ENCODE measurements around the gene TSPAN8. TPM values are rescaled to one million over a fixed set of nuclear protein-coding genes. Genes with fewer than 3 reads are reported as not detected.

The TSPAN8 gene
- total RNA-seq, 4 donors from 2014 or later, result 0.29 to 16.3 (median 1.6) TPM

- no peak for DNase-seq
- Histone ChIP-seq H3K9me3 (no peaks in the 10 kb centered on the region), H3K27ac (no peak overlapping the region), H3K4me3 (no peak overlapping the region), H3K36me3 (no peaks in the 10 kb centered on the region), H3K4me1 (no peaks in the 10 kb centered on the region), H3K27me3 (no peaks in the 10 kb centered on the region)
- no peak for TF ChIP-seq POLR2A (IDR thresholded peaks at IDR 0.05)
- intact Hi-C loops (cut with DNase I; ENCODE audit: low total_unique reads), result no loop called here
Measured at GRCh38 chr12:71092290-71092689, 65.5 kb downstream of the TSPAN8 start.

GRCh38 chr12:71090971-71091370 is 66.8 kb downstream of the TSPAN8 start:
- intact Hi-C loops (cut with DNase I; ENCODE audit: low total_unique reads), result no loop called here
- Histone ChIP-seq H3K27me3 (no peaks in the 10 kb centered on the region), H3K9me3 (no peaks in the 10 kb centered on the region), H3K27ac (no peak overlapping the region), H3K4me1 (no peaks in the 10 kb centered on the region), H3K4me3 (no peak overlapping the region), H3K36me3 (no peaks in the 10 kb centered on the region)
- DNase-seq, result no peak
- no peak for TF ChIP-seq CTCF (IDR thresholded peaks at IDR 0.05)

- Histone ChIP-seq H3K27me3 (no peaks in the 10 kb centered on the region), H3K9me3 (no peaks in the 10 kb centered on the region), H3K4me3 (no peak overlapping the region), H3K36me3 (no peaks in the 10 kb centered on the region), H3K27ac (no peak overlapping the region), H3K4me1 (no peaks in the 10 kb centered on the region)
- no peak for TF ChIP-seq CTCF (IDR thresholded peaks at IDR 0.05)
- no peak for TF ChIP-seq POLR2A (IDR thresholded peaks at IDR 0.05)
- intact Hi-C loops (cut with DNase I; ENCODE audit: low total_unique reads), result no loop called here
- DNase-seq, result no peak
Measured at GRCh38 chr12:71085575-71085974, 72.2 kb downstream of the TSPAN8 start.

- Histone ChIP-seq H3K4me3 (no peak overlapping the region), H3K36me3 (no peaks in the 10 kb centered on the region), H3K9me3 (no peaks in the 10 kb centered on the region), H3K27ac (no peak overlapping the region), H3K4me1 (no peaks in the 10 kb centered on the region), H3K27me3 (no peaks in the 10 kb centered on the region)
- intact Hi-C loops (cut with DNase I; ENCODE audit: low total_unique reads), result no loop called here
- TF ChIP-seq POLR2A (IDR thresholded peaks at IDR 0.05), result no peak
- no peak for TF ChIP-seq CTCF (IDR thresholded peaks at IDR 0.05)
- no peak for DNase-seq
Measured at GRCh38 chr12:71075743-71076142, 82.1 kb downstream of the TSPAN8 start.

Other genes starting within 250 kb of the TSPAN8 start
- 10 to 100 TPM in 1 of 4 donors, 1 to 10 TPM in 2, under 1 TPM in 1; 0.62 to 43.3 (median 7.6) TPM for gene PTPRR, start 237.3 kb downstream of the TSPAN8 start, total RNA-seq